ENCODE measurements around the gene CCDC57. TPM values are rescaled to one million over a fixed set of nuclear protein-coding genes. Genes with fewer than 3 reads are reported as not detected.

CCDC57 gene
- total RNA-seq, 1 donor from 2014 or later = 50.5 TPM

GRCh38 chr17:82152114-82152513, 60.5 kb downstream of the CCDC57 start:
- intact Hi-C loops (cut with DNase I) = loop anchor here (10.0 kb wide), 1 partner anchor 187 kb away; the partner anchor contains the start of gene NOTUM
- Histone ChIP-seq H3K27ac (peak overlapping the region; percentile 63), H3K27me3 (no peaks in the 10 kb centered on the region), H3K9me3 (no peaks in the 10 kb centered on the region), H3K36me3 (no peaks in the 10 kb centered on the region), H3K4me1 (no peaks in the 10 kb centered on the region), H3K4me3 (no peak overlapping the region)
- ATAC-seq = no peak
- no peak for TF ChIP-seq CTCF (IDR thresholded peaks at IDR 0.05)
- DNase-seq = peak; percentile 64

GRCh38 chr17:82151106-82151957, 61.3 kb downstream of the CCDC57 start:
- Histone ChIP-seq H3K4me3 (no peak overlapping the region), H3K27me3 (no peaks in the 10 kb centered on the region), H3K9me3 (no peaks in the 10 kb centered on the region), H3K27ac (peak overlapping the region; percentile 63), H3K36me3 (no peaks in the 10 kb centered on the region), H3K4me1 (no peaks in the 10 kb centered on the region)
- intact Hi-C loops (cut with DNase I) = loop anchor here (10.0 kb wide), 1 partner anchor 187 kb away; the partner anchor contains the start of gene NOTUM
- ATAC-seq (no peak), DNase-seq (no peak)
- TF ChIP-seq CTCF (IDR thresholded peaks at IDR 0.05) = no peak

GRCh38 chr17:82149401-82150099, 63.1 kb downstream of the CCDC57 start:
- Histone ChIP-seq H3K27ac (no peak overlapping the region), H3K4me3 (no peak overlapping the region), H3K27me3 (no peaks in the 10 kb centered on the region), H3K36me3 (no peaks in the 10 kb centered on the region), H3K4me1 (no peaks in the 10 kb centered on the region), H3K9me3 (no peaks in the 10 kb centered on the region)
- no peak for TF ChIP-seq CTCF (IDR thresholded peaks at IDR 0.05)
- intact Hi-C loops (cut with DNase I) = loop anchor here (10.0 kb wide), 1 partner anchor 185 kb away; the partner anchor contains the start of gene NOTUM
- DNase-seq (no peak), ATAC-seq (no peak)

GRCh38 chr17:82148997-82149396, 63.6 kb downstream of the CCDC57 start:
- Histone ChIP-seq H3K27me3 (no peaks in the 10 kb centered on the region), H3K36me3 (no peaks in the 10 kb centered on the region), H3K4me3 (no peak overlapping the region), H3K27ac (no peak overlapping the region), H3K4me1 (no peaks in the 10 kb centered on the region), H3K9me3 (no peaks in the 10 kb centered on the region)
- ATAC-seq (no peak), DNase-seq (no peak)
- intact Hi-C loops (cut with DNase I) = no loop called here
- no peak for TF ChIP-seq CTCF (IDR thresholded peaks at IDR 0.05)

GRCh38 chr17:82148011-82148410, 64.6 kb downstream of the CCDC57 start:
- no peak for ATAC-seq
- no peaks in the 10 kb centered on the region for H3K4me1 ChIP-seq

More at GRCh38 chr17:82148011-82148410, 64.6 kb downstream of the CCDC57 start:
- H3K36me3 ChIP-seq = no peaks in the 10 kb centered on the region
- H3K27me3 ChIP-seq = no peaks in the 10 kb centered on the region
- no peak overlapping the region for H3K27ac ChIP-seq
- no peak overlapping the region for H3K4me3 ChIP-seq
- no peak for TF ChIP-seq CTCF (IDR thresholded peaks at IDR 0.05)
- H3K9me3 ChIP-seq = no peaks in the 10 kb centered on the region
- no peak for DNase-seq
- intact Hi-C loops (cut with DNase I) = no loop called here

Measured in upper lobe of right lung (tissue), 1 donor.